ENCODE data around the gene CSMD2.

Gene CSMD2

DNA sequence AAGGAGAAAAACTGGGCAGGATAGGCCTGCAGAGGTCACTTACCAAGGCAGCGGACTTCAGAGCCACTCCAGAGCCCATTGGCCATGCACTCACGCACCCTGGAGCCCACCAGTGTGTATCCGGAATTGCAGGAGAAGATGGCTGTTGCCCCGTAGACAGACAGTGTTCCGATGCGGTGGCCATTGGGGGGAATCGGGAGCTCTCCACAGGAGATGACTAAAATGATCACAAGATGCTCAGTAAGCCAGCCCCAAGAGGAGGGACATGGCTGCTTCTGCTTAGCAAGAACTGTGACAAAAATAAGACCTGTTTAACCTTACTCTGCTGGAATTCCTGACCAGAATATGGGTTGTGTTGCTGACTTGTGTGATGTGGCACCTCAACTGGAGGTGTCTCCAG, 595.7 kb downstream of the CSMD2 start:
- no peaks in the 10 kb centered on the region for H4K20me1 ChIP-seq (ENCODE audit: insufficient read depth, low read length)
- no peaks in the 10 kb centered on the region for H3K9me3 ChIP-seq (ENCODE audit: insufficient read depth, low read length)
- TF ChIP-seq EZH2phosphoT487 (IDR thresholded peaks at IDR 0.05; ENCODE audit: low read depth) = no peak
- TF ChIP-seq, protein P1, sequence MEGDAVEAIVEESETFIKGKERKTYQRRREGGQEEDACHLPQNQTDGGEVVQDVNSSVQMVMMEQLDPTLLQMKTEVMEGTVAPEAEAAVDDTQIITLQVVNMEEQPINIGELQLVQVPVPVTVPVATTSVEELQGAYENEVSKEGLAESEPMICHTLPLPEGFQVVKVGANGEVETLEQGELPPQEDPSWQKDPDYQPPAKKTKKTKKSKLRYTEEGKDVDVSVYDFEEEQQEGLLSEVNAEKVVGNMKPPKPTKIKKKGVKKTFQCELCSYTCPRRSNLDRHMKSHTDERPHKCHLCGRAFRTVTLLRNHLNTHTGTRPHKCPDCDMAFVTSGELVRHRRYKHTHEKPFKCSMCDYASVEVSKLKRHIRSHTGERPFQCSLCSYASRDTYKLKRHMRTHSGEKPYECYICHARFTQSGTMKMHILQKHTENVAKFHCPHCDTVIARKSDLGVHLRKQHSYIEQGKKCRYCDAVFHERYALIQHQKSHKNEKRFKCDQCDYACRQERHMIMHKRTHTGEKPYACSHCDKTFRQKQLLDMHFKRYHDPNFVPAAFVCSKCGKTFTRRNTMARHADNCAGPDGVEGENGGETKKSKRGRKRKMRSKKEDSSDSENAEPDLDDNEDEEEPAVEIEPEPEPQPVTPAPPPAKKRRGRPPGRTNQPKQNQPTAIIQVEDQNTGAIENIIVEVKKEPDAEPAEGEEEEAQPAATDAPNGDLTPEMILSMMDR (IDR thresholded peaks at IDR 0.05; ENCODE audit: low read depth, low read length) = no peak
- no peak overlapping the region for H3K4me3 ChIP-seq (ENCODE audit: low read length)
- H3K79me2 ChIP-seq (ENCODE audit: low read length) = no peaks in the 10 kb centered on the region
- H2AFZ ChIP-seq (ENCODE audit: low read depth, low read length) = no peak overlapping the region
- H3K4me1 ChIP-seq (ENCODE audit: low read length) = no peaks in the 10 kb centered on the region
- no peak overlapping the region for H3K4me2 ChIP-seq (ENCODE audit: low read length)
- no peaks in the 10 kb centered on the region for H3K36me3 ChIP-seq (replicated peaks; ENCODE audit: low read depth, low read length)
- H3K27ac ChIP-seq (ENCODE audit: low read length) = no peak overlapping the region
- peaks cover 3% of the 10 kb centered on the region; the same call in 1 of the 2 replicates for H3K27me3 ChIP-seq (ENCODE audit: low read depth, low read length)
- no peak overlapping the region for H3K9ac ChIP-seq (ENCODE audit: low read length)

DNA sequence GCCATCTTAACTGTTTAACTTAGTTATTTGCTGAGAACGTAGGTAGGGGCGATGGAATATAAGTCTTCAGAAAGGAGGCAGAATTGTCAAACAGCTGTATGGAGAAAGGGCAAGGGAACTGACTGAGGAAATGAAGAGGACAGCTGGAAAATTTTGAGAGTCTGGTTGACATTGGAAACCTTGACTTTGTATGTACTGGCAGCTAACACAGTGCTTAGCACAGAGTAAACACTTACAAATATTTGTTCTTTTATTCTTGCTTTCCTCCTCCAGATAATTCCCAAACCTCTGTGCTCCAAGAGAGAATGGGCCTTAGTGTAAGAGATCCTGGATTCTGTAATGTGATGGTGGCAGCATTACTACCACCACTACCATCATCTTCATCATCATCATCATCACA, 601.3 kb downstream of the CSMD2 start:
- no peak overlapping the region for H2AFZ ChIP-seq (ENCODE audit: low read depth, low read length)
- H3K27me3 ChIP-seq (ENCODE audit: low read depth, low read length) = 0 out of 2 replicates have a peak, but pooled peaks cover 3% of the 10 kb centered on the region
- H3K9me3 ChIP-seq (ENCODE audit: insufficient read depth, low read length) = no peaks in the 10 kb centered on the region
- no peak overlapping the region for H3K4me3 ChIP-seq (ENCODE audit: low read length)
- no peak overlapping the region for H3K4me2 ChIP-seq (ENCODE audit: low read length)
- H3K9ac ChIP-seq (ENCODE audit: low read length) = no peak overlapping the region
- no peaks in the 10 kb centered on the region for H3K79me2 ChIP-seq (ENCODE audit: low read length)
- H3K27ac ChIP-seq (ENCODE audit: low read length) = no peak overlapping the region
- H4K20me1 ChIP-seq (ENCODE audit: insufficient read depth, low read length) = no peaks in the 10 kb centered on the region
- H3K36me3 ChIP-seq (replicated peaks; ENCODE audit: low read depth, low read length) = no peaks in the 10 kb centered on the region
- TF ChIP-seq, protein P1 (IDR thresholded peaks at IDR 0.05; ENCODE audit: low read depth, low read length) = no peak
- no peak for TF ChIP-seq EZH2phosphoT487 (IDR thresholded peaks at IDR 0.05; ENCODE audit: low read depth)
- H3K4me1 ChIP-seq (ENCODE audit: low read length) = no peaks in the 10 kb centered on the region

DNA sequence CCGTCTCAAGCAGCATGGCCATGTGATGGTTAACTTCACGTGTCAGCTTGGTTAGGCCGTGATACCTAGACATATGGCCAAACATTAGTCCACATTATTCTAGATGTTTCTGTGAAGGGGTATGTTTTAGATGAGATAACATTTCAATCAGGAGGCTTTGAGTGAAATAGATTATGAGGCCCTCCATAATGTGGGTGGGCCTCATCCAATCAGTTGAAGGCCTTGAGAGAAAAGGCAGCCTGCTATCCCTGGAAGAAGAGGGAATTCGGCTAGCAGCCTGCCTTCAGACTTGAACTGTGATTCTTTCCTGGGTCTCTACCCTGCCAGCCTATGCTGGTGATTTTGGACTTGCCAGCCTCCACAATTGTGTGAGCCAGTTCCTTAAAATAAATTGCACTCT, 602.5 kb downstream of the CSMD2 start:
- 0 out of 2 replicates have a peak, but pooled peaks cover 5% of the 10 kb centered on the region for H3K27me3 ChIP-seq (ENCODE audit: low read depth, low read length)
- no peak for TF ChIP-seq EZH2phosphoT487 (IDR thresholded peaks at IDR 0.05; ENCODE audit: low read depth)
- TF ChIP-seq, protein P1 (IDR thresholded peaks at IDR 0.05; ENCODE audit: low read depth, low read length) = no peak
- H3K79me2 ChIP-seq (ENCODE audit: low read length) = no peaks in the 10 kb centered on the region
- H2AFZ ChIP-seq (ENCODE audit: low read depth, low read length) = no peak overlapping the region
- H3K4me3 ChIP-seq (ENCODE audit: low read length) = no peak overlapping the region
- H3K9me3 ChIP-seq (ENCODE audit: insufficient read depth, low read length) = no peaks in the 10 kb centered on the region
- H3K9ac ChIP-seq (ENCODE audit: low read length) = no peak overlapping the region
- H4K20me1 ChIP-seq (ENCODE audit: insufficient read depth, low read length) = no peaks in the 10 kb centered on the region
- H3K36me3 ChIP-seq (replicated peaks; ENCODE audit: low read depth, low read length) = no peaks in the 10 kb centered on the region
- H3K4me1 ChIP-seq (ENCODE audit: low read length) = no peaks in the 10 kb centered on the region
- no peak overlapping the region for H3K4me2 ChIP-seq (ENCODE audit: low read length)
- H3K27ac ChIP-seq (ENCODE audit: low read length) = no peak overlapping the region

DNA sequence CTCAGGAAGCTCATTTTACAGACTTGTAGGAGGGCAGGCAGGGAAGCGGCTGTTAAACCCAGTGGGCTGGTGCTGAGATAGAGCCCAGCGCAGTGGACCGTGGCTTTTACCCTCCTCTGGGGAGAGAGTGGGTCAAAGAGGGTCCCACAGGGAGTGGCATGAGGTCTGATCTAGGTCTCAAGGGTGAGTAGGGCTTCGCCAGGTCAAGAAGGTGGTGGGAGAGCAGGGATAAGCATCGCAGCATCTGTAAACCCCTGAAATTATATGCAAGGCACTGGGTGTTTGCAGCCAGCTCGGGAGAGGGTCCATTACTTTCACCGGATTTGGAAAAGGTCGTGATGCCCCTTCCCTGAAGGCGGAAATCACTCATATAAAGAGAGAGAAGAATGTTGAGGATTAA, 603.5 kb downstream of the CSMD2 start:
- Histone ChIP-seq H3K4me1 (ENCODE audit: low read length) (no peaks in the 10 kb centered on the region), H3K9ac (ENCODE audit: low read length) (no peak overlapping the region), H3K27ac (ENCODE audit: low read length) (no peak overlapping the region), H2AFZ (ENCODE audit: low read depth, low read length) (no peak overlapping the region), H3K36me3 (replicated peaks; ENCODE audit: low read depth, low read length) (no peaks in the 10 kb centered on the region), H3K4me2 (ENCODE audit: low read length) (no peak overlapping the region), H4K20me1 (ENCODE audit: insufficient read depth, low read length) (no peaks in the 10 kb centered on the region), H3K4me3 (ENCODE audit: low read length) (no peak overlapping the region), H3K79me2 (ENCODE audit: low read length) (no peaks in the 10 kb centered on the region), H3K27me3 (ENCODE audit: low read depth, low read length) (0 out of 2 replicates have a peak, but pooled peaks cover 5% of the 10 kb centered on the region), H3K9me3 (ENCODE audit: insufficient read depth, low read length) (no peaks in the 10 kb centered on the region)
- no peak for TF ChIP-seq EZH2phosphoT487 (IDR thresholded peaks at IDR 0.05; ENCODE audit: low read depth)
- TF ChIP-seq, protein P1 (IDR thresholded peaks at IDR 0.05; ENCODE audit: low read depth, low read length) = no peak
